ENCODE data around the gene WDR17.

The WDR17 gene

GRCh38 chr4:176222149-176222548 lies 156.5 kb downstream of the WDR17 start:
- no peaks in the 10 kb centered on the region for H3K36me3 ChIP-seq (ENCODE audit: insufficient read depth, insufficient read length, low read length)
- no peaks in the 10 kb centered on the region for H3K4me1 ChIP-seq (ENCODE audit: insufficient read depth, insufficient read length)
- H3K9ac ChIP-seq (ENCODE audit: insufficient read length, low read depth): no peak overlapping the region
- H3K4me3 ChIP-seq (ENCODE audit: insufficient read length, low read depth): no peak overlapping the region
- H3K27me3 ChIP-seq (ENCODE audit: insufficient read depth, insufficient read length): no peaks in the 10 kb centered on the region
- H3K9me3 ChIP-seq (ENCODE audit: insufficient read depth, low read length): no peaks in the 10 kb centered on the region
- no peak for TF ChIP-seq SUZ12 (IDR thresholded peaks at IDR 0.05; ENCODE audit: extremely low read depth, insufficient read depth, insufficient read length)
- no peak for TF ChIP-seq ZNF274 (IDR thresholded peaks at IDR 0.05; ENCODE audit: low read depth, low read length)
- no peak for TF ChIP-seq YY1 (IDR thresholded peaks at IDR 0.05; ENCODE audit: insufficient read depth, insufficient read length)
- no peak for DNase-seq (ENCODE audit: low read depth, low spot score)

- DNase-seq (ENCODE audit: low read depth, low spot score): no peak
- Histone ChIP-seq H3K4me3 (ENCODE audit: insufficient read length, low read depth) (no peak overlapping the region), H3K9me3 (ENCODE audit: insufficient read depth, low read length) (no peaks in the 10 kb centered on the region), H3K4me1 (ENCODE audit: insufficient read depth, insufficient read length) (no peaks in the 10 kb centered on the region), H3K9ac (ENCODE audit: insufficient read length, low read depth) (no peak overlapping the region), H3K36me3 (ENCODE audit: insufficient read depth, insufficient read length, low read length) (no peaks in the 10 kb centered on the region), H3K27me3 (ENCODE audit: insufficient read depth, insufficient read length) (no peaks in the 10 kb centered on the region)
- TF ChIP-seq ZNF274 (IDR thresholded peaks at IDR 0.05; ENCODE audit: low read depth, low read length) (no peak), SUZ12 (IDR thresholded peaks at IDR 0.05; ENCODE audit: extremely low read depth, insufficient read depth, insufficient read length) (no peak), YY1 (IDR thresholded peaks at IDR 0.05; ENCODE audit: insufficient read depth, insufficient read length) (no peak)
Measured at GRCh38 chr4:176223561-176223960, 157.9 kb downstream of the WDR17 start.

DNA sequence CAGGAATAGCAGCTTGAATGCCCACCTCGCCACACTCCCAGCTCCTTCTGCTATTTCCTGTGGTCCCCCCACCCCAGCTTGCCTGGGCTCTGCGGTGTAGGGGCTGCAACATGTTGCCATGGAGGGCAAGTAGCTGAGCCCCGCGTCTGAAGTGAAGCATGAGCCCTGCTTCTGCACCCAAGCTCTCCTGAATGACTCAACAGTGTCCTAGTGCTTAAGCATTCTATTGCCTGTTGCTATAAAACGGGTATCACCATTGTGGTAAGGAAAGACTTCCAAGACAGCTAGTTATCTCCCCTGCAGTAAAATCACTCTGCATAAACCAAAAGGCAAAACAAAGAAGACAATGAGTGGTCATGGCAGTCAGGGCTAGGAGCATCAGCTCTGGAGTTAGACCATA lies 161.1 kb downstream of the WDR17 start:
- no peak for TF ChIP-seq YY1 (IDR thresholded peaks at IDR 0.05; ENCODE audit: insufficient read depth, insufficient read length)
- TF ChIP-seq SUZ12 (IDR thresholded peaks at IDR 0.05; ENCODE audit: extremely low read depth, insufficient read depth, insufficient read length): no peak
- no peak for TF ChIP-seq ZNF274 (IDR thresholded peaks at IDR 0.05; ENCODE audit: low read depth, low read length)
- DNase-seq (ENCODE audit: low read depth, low spot score): no peak
- Histone ChIP-seq H3K9me3 (ENCODE audit: insufficient read depth, low read length) (no peaks in the 10 kb centered on the region), H3K4me3 (ENCODE audit: insufficient read length, low read depth) (no peak overlapping the region), H3K27me3 (ENCODE audit: insufficient read depth, insufficient read length) (no peaks in the 10 kb centered on the region), H3K9ac (ENCODE audit: insufficient read length, low read depth) (no peak overlapping the region), H3K4me1 (ENCODE audit: insufficient read depth, insufficient read length) (no peaks in the 10 kb centered on the region), H3K36me3 (ENCODE audit: insufficient read depth, insufficient read length, low read length) (no peaks in the 10 kb centered on the region)

GRCh38 chr4:176229645-176230044 lies 164.0 kb downstream of the WDR17 start:
- no peak for TF ChIP-seq YY1 (IDR thresholded peaks at IDR 0.05; ENCODE audit: insufficient read depth, insufficient read length)
- no peak for TF ChIP-seq ZNF274 (IDR thresholded peaks at IDR 0.05; ENCODE audit: low read depth, low read length)
- H3K9ac ChIP-seq (ENCODE audit: insufficient read length, low read depth): no peak overlapping the region
- no peaks in the 10 kb centered on the region for H3K36me3 ChIP-seq (ENCODE audit: insufficient read depth, insufficient read length, low read length)
- H3K9me3 ChIP-seq (ENCODE audit: insufficient read depth, low read length): no peaks in the 10 kb centered on the region
- H3K27me3 ChIP-seq (ENCODE audit: insufficient read depth, insufficient read length): no peaks in the 10 kb centered on the region
- no peak for DNase-seq (ENCODE audit: low read depth, low spot score)
- no peak overlapping the region for H3K4me3 ChIP-seq (ENCODE audit: insufficient read length, low read depth)
- H3K4me1 ChIP-seq (ENCODE audit: insufficient read depth, insufficient read length): no peaks in the 10 kb centered on the region
